HG02623 (cell line): Measurements from ENCODE around the gene F2.
"Not testable (repeated sequence)": the region's sequence is repeated elsewhere in the genome, so short reads cannot be mapped to it uniquely, and the experiment has no call there.

Experiments
- ATAC-seq: cut with Tn5 transposase; IDR thresholded peaks from one replicate; pipeline ENCODE4 v1.9.1; 2021; ENCODE audit warnings: moderate library complexity; ENCODE audit not compliant: unreplicated experiment

Gene F2

GRCh38 chr11:46684367-46684766 lies 34.6 kb upstream of the F2 start:
- ATAC-seq = no peak

- ATAC-seq = no peak
These were observed 31.9 kb upstream of the F2 start for GRCh38 chr11:46686886-46687795.

GRCh38 chr11:46690702-46691101 lies 28.3 kb upstream of the F2 start:
- no peak for ATAC-seq

- ATAC-seq = no peak
These were observed 26.6 kb upstream of the F2 start for GRCh38 chr11:46692450-46692849.

DNA sequence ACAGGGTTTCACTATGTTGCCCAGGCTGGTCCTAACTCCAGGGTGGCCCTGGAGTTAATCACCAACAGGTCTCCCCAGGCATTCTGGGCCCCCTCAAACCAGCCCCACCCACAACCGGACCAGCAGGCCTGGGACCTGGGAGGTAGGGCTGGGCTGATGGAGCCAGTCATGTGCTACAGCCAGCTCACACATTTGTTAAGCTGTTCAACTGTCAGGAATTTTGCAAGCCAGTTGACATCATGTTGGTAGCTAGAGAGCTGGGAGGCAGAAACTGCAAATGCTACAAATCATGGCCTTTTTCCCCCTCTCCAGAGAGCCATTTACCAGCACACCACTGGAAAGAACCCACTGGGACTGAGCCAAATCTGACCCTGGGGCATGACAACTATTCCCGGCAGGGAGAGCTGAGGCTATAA lies 25.4 kb upstream of the F2 start:
- ATAC-seq = no peak

- ATAC-seq = no peak
These were observed 24.9 kb upstream of the F2 start for GRCh38 chr11:46694072-46694471.

DNA sequence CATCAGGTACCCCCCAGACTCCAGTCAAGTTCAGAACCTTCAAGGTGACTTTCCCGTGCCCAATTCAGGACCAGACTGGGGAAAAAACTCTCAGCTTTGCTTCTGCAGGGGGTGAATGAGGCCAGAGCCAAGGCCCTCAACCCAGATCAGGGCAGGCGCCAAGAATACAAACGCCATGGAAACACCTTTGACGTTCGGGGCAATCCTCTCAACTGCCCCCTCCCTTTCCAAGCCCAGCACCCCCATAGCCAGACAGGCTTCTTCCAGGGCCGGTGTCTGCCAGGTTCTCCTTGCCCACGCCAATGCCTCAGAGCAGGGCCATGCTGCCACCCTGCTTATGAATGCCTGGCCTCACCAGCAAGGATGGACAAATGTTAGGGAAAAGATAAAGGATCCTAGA lies 24.4 kb upstream of the F2 start:
- ATAC-seq = no peak

- no peak for ATAC-seq
These were observed 23.4 kb upstream of the F2 start for GRCh38 chr11:46695345-46696211.

DNA sequence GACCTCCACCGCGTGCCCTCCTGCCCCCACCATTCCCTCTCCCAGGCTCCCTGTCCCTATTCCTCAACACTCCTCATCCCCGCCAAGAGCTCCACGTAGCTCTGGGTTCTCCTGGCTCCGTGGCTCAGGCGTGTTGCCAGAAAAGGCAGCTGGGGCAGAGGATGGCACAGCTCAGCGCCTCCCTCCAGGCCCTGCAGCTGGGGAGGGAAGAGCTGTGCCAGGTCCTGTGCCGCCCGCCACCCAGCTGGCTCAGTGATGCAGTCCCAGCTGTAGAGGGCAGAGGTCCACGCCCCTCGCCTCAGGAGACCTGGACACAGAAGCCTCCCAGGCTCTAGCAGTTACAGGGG lies 22.8 kb upstream of the F2 start:
- no peak for ATAC-seq

DNA sequence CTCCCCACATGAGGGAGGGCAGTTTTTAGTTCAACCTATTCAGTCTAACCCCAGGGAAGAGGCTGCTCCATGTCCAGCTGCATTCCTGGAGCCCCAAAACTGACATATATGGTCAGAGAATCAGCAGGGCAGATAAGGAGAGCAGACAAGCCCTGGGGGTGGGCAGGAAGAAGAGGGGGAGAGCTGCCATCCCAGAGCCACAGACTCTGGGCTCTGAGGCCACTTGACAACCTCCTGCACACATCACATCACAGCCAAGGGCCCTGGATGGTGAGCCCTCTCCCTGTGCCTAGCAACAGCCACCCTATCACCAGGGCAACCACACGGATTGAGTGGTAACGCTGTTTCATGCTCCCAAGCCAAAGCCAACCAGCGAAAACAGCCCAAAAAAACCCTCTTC lies 21.7 kb upstream of the F2 start:
- ATAC-seq = no peak

DNA sequence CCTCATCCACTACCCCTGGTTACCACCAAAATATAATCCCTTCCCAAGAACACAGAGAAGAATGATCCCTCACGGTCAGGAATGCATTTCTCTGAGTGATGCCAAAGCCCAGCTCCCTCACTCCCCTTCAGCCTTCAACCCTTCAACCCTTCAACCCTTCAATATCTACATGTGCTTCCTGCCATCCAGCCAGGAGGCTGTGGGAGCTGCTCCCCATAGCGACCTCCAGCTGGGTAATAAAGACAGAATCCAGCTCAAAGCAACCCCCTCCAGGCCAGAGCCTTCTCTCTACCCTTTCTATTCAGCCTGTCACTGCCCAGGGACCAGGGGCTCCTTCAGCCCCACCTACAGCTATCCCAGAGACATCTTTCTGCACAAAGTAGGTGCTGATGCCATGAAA lies 21.3 kb upstream of the F2 start:
- ATAC-seq = no peak

DNA sequence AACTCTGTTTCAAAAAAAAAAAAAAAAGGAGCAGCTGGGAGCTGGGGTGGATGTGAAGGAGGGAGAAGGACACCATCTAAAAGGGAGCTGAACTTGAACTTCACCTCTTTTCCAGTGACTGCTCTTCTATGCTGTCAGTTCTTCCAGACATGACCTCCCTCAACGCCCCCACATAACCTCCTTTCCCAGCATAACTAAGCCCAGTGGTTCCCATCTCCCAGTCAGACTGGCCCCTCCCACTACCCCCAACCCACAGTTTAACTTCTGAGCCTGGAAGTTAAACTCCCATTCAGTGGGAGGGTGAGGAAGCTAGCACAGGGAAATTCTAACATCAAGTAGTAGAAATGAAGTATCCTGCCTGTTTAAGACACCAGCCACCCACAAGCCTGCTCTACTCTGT lies 20.4 kb upstream of the F2 start:
- no peak for ATAC-seq

- peak; percentile 93 for ATAC-seq
These were observed 18.6 kb upstream of the F2 start, which contains the start of the genes ARHGAP1 and ZNF408 for GRCh38 chr11:46700241-46701077. Gene ARHGAP1 (minus strand): TSS chr11:46700619. CDS start chr11:46696107, 4,512 bp downstream. Gene ZNF408 (plus strand): TSS chr11:46701031. CDS start chr11:46701048, 17 bp downstream.

GRCh38 chr11:46701078-46701654 lies 17.8 kb upstream of the F2 start:
- no peak for ATAC-seq

DNA sequence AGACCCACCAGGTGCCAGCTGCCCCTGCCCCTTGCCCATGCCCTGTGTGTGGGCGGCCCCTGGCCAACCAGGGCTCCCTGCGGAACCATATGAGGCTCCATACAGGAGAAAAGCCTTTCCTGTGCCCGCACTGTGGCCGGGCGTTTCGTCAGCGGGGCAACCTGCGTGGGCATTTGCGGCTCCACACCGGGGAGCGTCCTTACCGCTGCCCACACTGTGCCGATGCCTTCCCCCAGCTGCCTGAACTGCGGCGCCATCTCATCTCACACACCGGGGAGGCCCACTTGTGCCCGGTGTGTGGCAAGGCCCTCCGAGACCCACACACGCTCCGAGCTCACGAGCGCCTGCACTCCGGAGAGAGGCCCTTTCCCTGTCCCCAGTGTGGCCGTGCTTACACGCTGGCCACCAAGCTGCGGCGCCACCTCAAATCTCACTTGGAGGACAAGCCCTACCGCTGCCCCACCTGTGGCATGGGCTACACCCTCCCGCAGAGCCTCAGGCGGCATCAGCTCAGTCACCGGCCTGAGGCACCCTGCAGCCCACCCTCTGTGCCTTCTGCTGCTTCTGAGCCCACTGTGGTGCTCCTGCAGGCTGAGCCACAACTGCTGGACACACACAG lies 13.8 kb upstream of the F2 start:
- no peak for ATAC-seq

DNA sequence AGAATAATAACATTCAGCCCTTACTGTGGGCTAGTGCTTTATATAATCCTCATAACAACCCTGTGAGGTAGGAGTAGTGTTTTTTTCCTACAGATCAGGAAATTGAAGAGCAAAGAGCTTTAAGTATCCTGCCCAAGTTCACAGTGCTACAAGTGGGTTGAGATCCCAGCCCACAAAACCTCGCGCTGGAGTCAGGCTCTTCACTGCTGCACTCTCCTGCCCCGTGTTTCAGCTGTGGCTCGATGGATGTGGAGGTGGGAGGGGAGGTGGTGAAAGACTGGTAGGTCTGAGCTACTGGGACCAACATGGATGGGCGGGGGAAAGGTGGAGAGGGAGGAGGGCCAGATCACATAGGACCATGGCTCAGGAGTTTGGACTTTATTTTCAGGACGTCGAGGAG lies 12.1 kb upstream of the F2 start:
- ATAC-seq = no peak

- ATAC-seq = not testable (repeated sequence)
These were observed 9.7 kb upstream of the F2 start for GRCh38 chr11:46709351-46709750.

DNA sequence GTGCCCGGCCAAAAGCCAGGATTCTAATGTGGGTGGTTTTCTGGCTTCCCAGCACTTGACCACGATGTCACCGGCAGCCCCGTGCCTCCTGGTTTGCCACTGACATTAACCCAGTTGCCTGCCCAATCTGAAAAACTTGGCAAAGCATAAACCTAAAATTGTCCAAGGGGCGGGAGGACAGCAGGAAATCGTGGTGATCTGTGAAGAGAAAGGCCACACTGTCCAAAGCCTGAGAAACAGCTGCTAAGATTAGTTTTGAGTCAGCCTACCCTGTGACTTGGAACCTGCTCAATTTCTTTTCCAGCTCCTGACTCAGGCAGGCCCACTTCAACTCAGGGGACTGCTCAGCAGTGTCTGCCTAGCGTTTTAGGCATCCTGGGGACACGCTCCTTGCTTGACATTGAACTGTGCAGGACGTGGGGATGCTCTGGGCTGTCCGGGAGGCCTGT lies 8.2 kb upstream of the F2 start:
- ATAC-seq = no peak

DNA sequence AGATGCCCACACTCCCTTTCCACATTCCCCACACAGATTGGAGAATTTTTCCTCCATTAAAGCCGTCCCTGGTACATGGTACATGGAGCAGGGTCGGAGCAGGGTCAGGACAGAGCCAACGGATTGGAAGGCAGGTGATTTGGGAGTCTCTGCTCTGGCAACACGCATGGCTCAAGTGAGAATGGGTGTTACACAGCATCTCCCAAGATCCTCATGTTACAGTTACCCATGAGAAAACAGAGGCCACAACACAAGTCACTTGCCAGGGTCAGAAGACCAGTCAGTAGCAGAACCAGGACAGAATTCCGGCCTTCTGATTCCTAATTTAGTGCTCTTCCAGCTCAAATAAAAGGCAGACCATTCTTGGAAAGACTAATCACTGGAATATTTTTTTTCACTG lies 7.7 kb upstream of the F2 start:
- ATAC-seq = no peak
